GM12875 (cell line): ENCODE measurements around the gene SLMAP.

Source experiments
- H3K4me3 ChIP-seq: one replicate; pipeline ENCODE4 v1.5.1; 2011; ENCODE audit warnings: low read depth, low read length, control low read depth
- TF ChIP-seq, protein P1 (sequence below): IDR thresholded peaks from 2 replicates; pipeline ENCODE4 v1.5.1; 2011; ENCODE audit warnings: low read depth, mild to moderate bottlenecking, control low read depth, inconsistent platforms, low read length, moderate library complexity, borderline replicate concordance; ENCODE audit not compliant: insufficient read depth

The SLMAP gene

DNA sequence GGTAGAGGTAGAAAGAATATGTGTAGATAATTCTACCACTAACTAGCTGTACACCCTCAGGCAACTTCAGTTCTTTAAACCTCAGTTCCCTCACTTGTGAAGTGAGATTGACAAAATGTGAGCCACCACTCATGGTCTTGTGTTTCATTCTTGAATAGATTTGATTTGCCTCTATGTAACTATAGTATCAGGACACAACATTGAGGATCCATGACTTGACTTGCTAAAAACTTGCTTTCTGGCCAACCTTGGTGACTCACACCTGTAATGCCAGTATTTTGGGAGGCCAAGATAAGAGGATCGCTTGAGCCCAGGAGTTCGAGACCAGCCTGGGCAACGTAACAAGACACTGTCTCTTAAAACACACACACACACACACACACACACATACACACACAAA is 136.3 kb downstream of the SLMAP start:
- no peak overlapping the region for H3K4me3 ChIP-seq
- TF ChIP-seq, protein P1, sequence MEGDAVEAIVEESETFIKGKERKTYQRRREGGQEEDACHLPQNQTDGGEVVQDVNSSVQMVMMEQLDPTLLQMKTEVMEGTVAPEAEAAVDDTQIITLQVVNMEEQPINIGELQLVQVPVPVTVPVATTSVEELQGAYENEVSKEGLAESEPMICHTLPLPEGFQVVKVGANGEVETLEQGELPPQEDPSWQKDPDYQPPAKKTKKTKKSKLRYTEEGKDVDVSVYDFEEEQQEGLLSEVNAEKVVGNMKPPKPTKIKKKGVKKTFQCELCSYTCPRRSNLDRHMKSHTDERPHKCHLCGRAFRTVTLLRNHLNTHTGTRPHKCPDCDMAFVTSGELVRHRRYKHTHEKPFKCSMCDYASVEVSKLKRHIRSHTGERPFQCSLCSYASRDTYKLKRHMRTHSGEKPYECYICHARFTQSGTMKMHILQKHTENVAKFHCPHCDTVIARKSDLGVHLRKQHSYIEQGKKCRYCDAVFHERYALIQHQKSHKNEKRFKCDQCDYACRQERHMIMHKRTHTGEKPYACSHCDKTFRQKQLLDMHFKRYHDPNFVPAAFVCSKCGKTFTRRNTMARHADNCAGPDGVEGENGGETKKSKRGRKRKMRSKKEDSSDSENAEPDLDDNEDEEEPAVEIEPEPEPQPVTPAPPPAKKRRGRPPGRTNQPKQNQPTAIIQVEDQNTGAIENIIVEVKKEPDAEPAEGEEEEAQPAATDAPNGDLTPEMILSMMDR, result no peak

DNA sequence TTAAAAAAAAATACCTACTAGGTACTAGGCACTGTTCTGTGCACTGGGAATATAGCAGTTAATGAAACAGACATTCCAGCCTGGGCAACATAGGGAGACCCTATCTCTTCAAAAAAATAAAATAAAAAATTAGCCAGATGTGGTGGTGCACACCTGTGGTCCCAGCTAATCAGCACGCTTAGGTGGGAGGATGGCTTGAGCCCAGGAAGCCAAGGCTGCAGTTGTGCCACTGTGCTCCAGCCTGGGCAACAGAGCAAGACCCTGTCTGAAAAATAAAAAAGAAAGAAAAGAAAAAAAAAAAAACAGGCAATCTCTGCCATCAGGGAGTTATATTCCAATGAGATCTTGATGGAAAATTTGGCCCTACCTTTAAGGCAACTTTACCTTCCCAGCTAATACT is 137.0 kb downstream of the SLMAP start:
- no peak overlapping the region for H3K4me3 ChIP-seq
- TF ChIP-seq, protein P1, result no peak

DNA sequence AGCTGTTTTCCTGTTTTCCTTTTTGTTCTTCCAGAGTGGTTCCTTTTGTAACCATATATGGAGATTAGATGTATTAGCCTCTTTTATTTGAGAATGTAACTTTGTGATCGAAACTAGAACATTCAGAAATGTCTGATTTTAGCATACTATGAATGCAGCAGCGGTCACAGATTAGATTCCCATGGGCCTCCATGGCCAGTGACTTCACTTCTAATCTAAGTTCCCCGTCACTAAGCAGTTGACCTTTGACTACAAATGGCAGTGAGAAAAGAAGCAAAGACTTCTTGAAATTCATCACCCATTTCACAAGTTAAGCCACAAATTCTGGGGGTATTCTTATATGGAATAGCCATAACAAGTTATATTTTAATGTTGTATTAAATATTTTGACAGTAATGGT is 137.6 kb downstream of the SLMAP start:
- no peak overlapping the region for H3K4me3 ChIP-seq
- TF ChIP-seq, protein P1, result no peak

DNA sequence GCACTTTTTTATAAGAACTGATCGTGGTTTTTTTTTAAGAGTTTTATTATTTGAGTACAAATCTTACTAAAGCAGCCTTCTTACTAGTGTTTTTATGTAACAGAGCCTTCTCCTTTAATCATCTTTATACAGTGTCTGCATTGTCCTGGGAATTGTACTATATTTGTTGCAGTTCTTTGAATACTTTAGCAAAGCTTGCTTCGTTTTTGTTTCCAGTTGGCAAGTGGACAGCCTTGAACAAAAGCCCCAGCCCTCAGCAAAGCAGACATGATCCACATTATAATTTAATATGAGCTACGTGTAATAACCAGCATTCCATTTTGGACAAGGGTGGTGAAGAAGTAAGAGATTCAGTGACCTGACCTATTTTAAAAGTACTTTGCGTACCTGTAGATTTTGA is 139.9 kb downstream of the SLMAP start:
- TF ChIP-seq, protein P1, result no peak
- H3K4me3 ChIP-seq, result no peak overlapping the region

DNA sequence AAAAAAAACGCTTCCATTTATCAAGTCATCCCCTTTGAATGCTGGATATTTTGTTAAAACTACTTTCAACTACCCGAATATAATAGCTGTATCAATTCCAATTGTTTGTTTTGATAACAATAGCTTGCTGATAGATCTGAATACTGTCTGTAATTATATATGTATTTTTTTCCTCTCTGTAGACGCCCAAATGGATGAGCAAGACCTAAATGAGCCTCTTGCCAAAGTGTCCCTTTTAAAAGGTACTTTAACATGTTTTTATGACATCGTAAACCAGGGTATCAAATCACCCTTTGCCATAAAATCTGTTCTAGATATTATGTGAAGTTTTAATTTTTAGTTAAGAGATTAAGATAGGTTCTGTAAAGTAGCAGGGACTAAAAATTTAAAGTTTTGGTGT is 140.6 kb downstream of the SLMAP start:
- no peak overlapping the region for H3K4me3 ChIP-seq
- TF ChIP-seq, protein P1, result no peak

DNA sequence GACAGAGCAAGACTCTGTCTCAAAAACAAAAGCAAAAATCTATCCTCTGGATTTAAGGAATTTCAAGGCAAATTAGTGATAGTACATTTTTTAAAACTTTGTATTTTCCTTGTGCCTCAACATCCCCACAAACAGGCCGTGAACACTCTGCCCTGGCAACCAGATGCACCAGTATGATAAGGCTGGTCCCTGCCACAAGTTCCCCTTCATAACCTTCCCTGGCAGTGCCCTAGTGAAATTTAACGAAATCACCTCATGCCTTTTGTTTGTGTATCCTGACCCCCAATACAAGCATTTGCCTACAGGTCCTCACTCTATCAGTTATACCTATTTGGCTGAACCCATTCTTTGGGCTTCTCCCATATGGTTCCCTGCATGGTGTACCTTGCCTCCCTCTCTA is 144.7 kb downstream of the SLMAP start:
- TF ChIP-seq, protein P1, result no peak
- no peak overlapping the region for H3K4me3 ChIP-seq

DNA sequence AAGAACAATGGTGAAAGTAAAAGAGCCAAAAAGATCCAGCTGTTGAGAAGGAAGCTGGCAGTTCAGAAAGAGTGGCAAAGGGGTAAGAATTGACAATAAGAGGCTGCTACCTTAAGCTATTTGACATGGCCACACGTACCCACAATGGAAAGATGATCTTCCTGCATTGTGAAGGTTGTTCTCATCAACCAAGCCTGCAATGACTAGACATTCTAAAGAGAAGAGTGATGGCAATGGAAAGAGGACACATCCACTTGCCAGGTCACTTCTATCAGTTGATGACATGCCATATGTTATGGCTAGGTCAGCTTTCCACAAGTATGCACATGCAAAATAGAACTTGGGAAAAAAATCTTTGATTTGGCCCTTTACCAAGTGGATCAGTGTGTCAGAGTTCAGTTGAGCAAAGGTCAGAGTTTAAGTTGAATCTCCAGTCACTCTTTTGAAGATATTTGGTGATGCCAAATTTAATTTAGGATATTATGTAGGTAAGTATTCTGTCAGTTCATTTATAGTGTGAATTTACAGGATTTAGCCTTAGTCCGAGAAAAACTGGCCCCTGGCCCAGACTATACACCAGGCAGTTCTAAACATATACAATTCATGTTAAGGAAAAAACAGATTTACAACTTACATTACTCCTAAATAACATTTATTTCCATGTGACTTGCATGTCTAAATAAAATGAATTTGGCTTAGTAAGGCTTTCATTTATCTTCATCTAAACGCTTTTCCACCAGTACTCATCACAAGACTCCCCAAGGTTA is 147.2 kb downstream of the SLMAP start:
- TF ChIP-seq, protein P1, result no peak
- H3K4me3 ChIP-seq, result no peak overlapping the region
